Measurements from ENCODE around the gene CLN6.

The CLN6 gene

GRCh38 chr15:68207176-68207935 is 22.2 kb downstream of the CLN6 start:
- TF ChIP-seq GATA3 (IDR thresholded peaks at IDR 0.05; ENCODE audit: low read depth, low read length) (no peak), GATA2 (IDR thresholded peaks at IDR 0.05; ENCODE audit: low read depth, low read length) (no peak)

- TF ChIP-seq GATA2 (IDR thresholded peaks at IDR 0.05; ENCODE audit: low read depth, low read length) (no peak), GATA3 (IDR thresholded peaks at IDR 0.05; ENCODE audit: low read depth, low read length) (no peak)
Measured at GRCh38 chr15:68206711-68207151, 22.8 kb downstream of the CLN6 start.

- no peak for TF ChIP-seq GATA3 (IDR thresholded peaks at IDR 0.05; ENCODE audit: low read depth, low read length)
- TF ChIP-seq GATA2 (IDR thresholded peaks at IDR 0.05; ENCODE audit: low read depth, low read length): no peak
Measured at GRCh38 chr15:68205954-68206539, 23.5 kb downstream of the CLN6 start.

GRCh38 chr15:68205558-68205944 is 24.0 kb downstream of the CLN6 start:
- TF ChIP-seq GATA3 (IDR thresholded peaks at IDR 0.05; ENCODE audit: low read depth, low read length): no peak
- TF ChIP-seq GATA2 (IDR thresholded peaks at IDR 0.05; ENCODE audit: low read depth, low read length): no peak

GRCh38 chr15:68204776-68205557 is 24.6 kb downstream of the CLN6 start, which contains the start of gene CALML4:
TSS of gene CALML4 (minus strand) at chr15:68205332. CDS start at chr15:68205247, 85 bp downstream.
- TF ChIP-seq GATA2 (IDR thresholded peaks at IDR 0.05; ENCODE audit: low read depth, low read length) (no peak), GATA3 (IDR thresholded peaks at IDR 0.05; ENCODE audit: low read depth, low read length) (no peak)

GRCh38 chr15:68204361-68204760 is 25.2 kb downstream of the CLN6 start:
- no peak for TF ChIP-seq GATA3 (IDR thresholded peaks at IDR 0.05; ENCODE audit: low read depth, low read length)
- no peak for TF ChIP-seq GATA2 (IDR thresholded peaks at IDR 0.05; ENCODE audit: low read depth, low read length)

- TF ChIP-seq GATA2 (IDR thresholded peaks at IDR 0.05; ENCODE audit: low read depth, low read length) (no peak), GATA3 (IDR thresholded peaks at IDR 0.05; ENCODE audit: low read depth, low read length) (no peak)
Measured at GRCh38 chr15:68203956-68204355, 25.6 kb downstream of the CLN6 start.

GRCh38 chr15:68203486-68203885 is 26.0 kb downstream of the CLN6 start:
- no peak for TF ChIP-seq GATA3 (IDR thresholded peaks at IDR 0.05; ENCODE audit: low read depth, low read length)
- no peak for TF ChIP-seq GATA2 (IDR thresholded peaks at IDR 0.05; ENCODE audit: low read depth, low read length)

- TF ChIP-seq GATA2 (IDR thresholded peaks at IDR 0.05; ENCODE audit: low read depth, low read length): no peak
- TF ChIP-seq GATA3 (IDR thresholded peaks at IDR 0.05; ENCODE audit: low read depth, low read length): no peak
Measured at GRCh38 chr15:68201879-68202261, 27.7 kb downstream of the CLN6 start.

GRCh38 chr15:68201153-68201878 is 28.2 kb downstream of the CLN6 start:
- no peak for TF ChIP-seq GATA2 (IDR thresholded peaks at IDR 0.05; ENCODE audit: low read depth, low read length)
- no peak for TF ChIP-seq GATA3 (IDR thresholded peaks at IDR 0.05; ENCODE audit: low read depth, low read length)

GRCh38 chr15:68200016-68200861 is 29.3 kb downstream of the CLN6 start:
- TF ChIP-seq GATA3 (IDR thresholded peaks at IDR 0.05; ENCODE audit: low read depth, low read length): no peak
- no peak for TF ChIP-seq GATA2 (IDR thresholded peaks at IDR 0.05; ENCODE audit: low read depth, low read length)

- no peak for TF ChIP-seq GATA3 (IDR thresholded peaks at IDR 0.05; ENCODE audit: low read depth, low read length)
- no peak for TF ChIP-seq GATA2 (IDR thresholded peaks at IDR 0.05; ENCODE audit: low read depth, low read length)
Measured at GRCh38 chr15:68199340-68199739, 30.2 kb downstream of the CLN6 start.
